HEK293 (cell line): Measurements from ENCODE around the gene RITA1.

Source experiments
- CTCF ChIA-PET: fragments of 350-600 bp; formaldehyde crosslinking; extraction: SDS; loops from one replicate; lab custom pipeline; 2021; ENCODE audit warnings: antibody characterized with exemption; lab: Yijun Ruan, JAX
- POLR2A ChIA-PET: fragments of 300-600 bp; formaldehyde crosslinking; extraction: SDS; loops from one replicate; lab custom pipeline; 2020; ENCODE audit warnings: antibody characterized with exemption, inconsistent platforms; lab: Yijun Ruan, JAX
- H3K27ac ChIP-seq: fragments of 200-500 bp; sonication (Bioruptor generic); 2 replicates; pipeline ENCODE4 v1.5.1; 2014; ENCODE audit warnings: low read depth, low read length, control low read depth, inconsistent platforms; ENCODE audit errors: extremely low read depth
- H3K36me3 ChIP-seq, 2 experiments: fragments of 200-500 bp in 1 of 2; sonication (Bioruptor generic) in 1 of 2; 1 replicate in 1 of 2; 2 replicates in 1 of 2; pipeline ENCODE4 v1.5.1; 2014 to 2017; ENCODE audit warnings: inconsistent platforms in 2 of 2, low read length in 2 of 2; ENCODE audit not compliant: control insufficient read depth in 2 of 2, insufficient read depth in 1 of 2
- H3K4me1 ChIP-seq: fragments of 200-500 bp; sonication (Bioruptor generic); 2 replicates; pipeline ENCODE4 v1.5.1; 2014; ENCODE audit warnings: mild to moderate bottlenecking, low read length, inconsistent platforms; ENCODE audit not compliant: control insufficient read depth, insufficient read depth
- H3K4me3 ChIP-seq: 2 replicates; pipeline ENCODE4 v1.5.1; 2011; ENCODE audit warnings: low read depth, mild to moderate bottlenecking, control low read depth, low read length, moderate library complexity
- H3K9me3 ChIP-seq: fragments of 200-500 bp; sonication (Bioruptor generic); 2 replicates; pipeline ENCODE4 v1.5.1; 2014; ENCODE audit warnings: low read depth, low read length, inconsistent platforms; ENCODE audit not compliant: control insufficient read depth, insufficient read depth
- GLI2 ChIP-seq: fragments of 450-650 bp; formaldehyde crosslinking; IDR thresholded peaks from 2 replicates; pipeline ENCODE4; 2017; ENCODE audit warnings: missing biosample characterization, missing genetic modification characterization, low read depth, borderline replicate concordance
- GLI4 ChIP-seq: fragments of 450-650 bp; formaldehyde crosslinking; IDR thresholded peaks from 2 replicates; pipeline ENCODE4 v1.5.1; 2016; ENCODE audit warnings: missing biosample characterization, missing genetic modification characterization
- MZF1 ChIP-seq: fragments of 450-650 bp; formaldehyde crosslinking; IDR thresholded peaks from 2 replicates; pipeline ENCODE4 v1.5.1; 2017; ENCODE audit warnings: missing biosample characterization, missing genetic modification characterization, borderline replicate concordance
- SALL2 ChIP-seq: fragments of 450-650 bp; formaldehyde crosslinking; IDR thresholded peaks from 2 replicates; pipeline ENCODE4 v1.5.0; 2017; ENCODE audit warnings: missing biosample characterization, mild to moderate bottlenecking, missing genetic modification characterization, borderline replicate concordance
- ZBTB7A ChIP-seq: fragments of 450-650 bp; formaldehyde crosslinking; IDR thresholded peaks from 2 replicates; pipeline ENCODE4 v1.5.1; 2016; ENCODE audit warnings: low read depth, missing biosample characterization, missing genetic modification characterization
- ZNF112 ChIP-seq: fragments of 450-650 bp; formaldehyde crosslinking; IDR thresholded peaks from 2 replicates; pipeline ENCODE4 v1.5.0; 2017; ENCODE audit warnings: missing biosample characterization, missing genetic modification characterization
- ZNF114 ChIP-seq: fragments of 450-650 bp; formaldehyde crosslinking; IDR thresholded peaks from 2 replicates; pipeline ENCODE4 v1.5.0; 2017; ENCODE audit warnings: missing biosample characterization, missing genetic modification characterization
- ZNF132 ChIP-seq: fragments of 450-650 bp; formaldehyde crosslinking; IDR thresholded peaks from 2 replicates; pipeline ENCODE4 v1.5.1; 2017; ENCODE audit warnings: missing biosample characterization, missing genetic modification characterization, borderline replicate concordance
- ZNF214 ChIP-seq: fragments of 450-650 bp; formaldehyde crosslinking; IDR thresholded peaks from 2 replicates; pipeline ENCODE4 v1.5.1; 2017; ENCODE audit warnings: missing biosample characterization, mild to moderate bottlenecking, missing genetic modification characterization, borderline replicate concordance
- ZNF23 ChIP-seq: fragments of 450-650 bp; formaldehyde crosslinking; IDR thresholded peaks from 2 replicates; pipeline ENCODE4 v1.5.1; 2016; ENCODE audit warnings: missing biosample characterization, missing genetic modification characterization, borderline replicate concordance
- ZNF324 ChIP-seq: fragments of 450-650 bp; formaldehyde crosslinking; IDR thresholded peaks from 2 replicates; pipeline ENCODE4 v1.5.1; 2016; ENCODE audit warnings: missing biosample characterization, missing genetic modification characterization
- ZNF433 ChIP-seq: fragments of 450-650 bp; formaldehyde crosslinking; IDR thresholded peaks from 2 replicates; pipeline ENCODE4 v1.5.1; 2016; ENCODE audit warnings: missing biosample characterization, missing genetic modification characterization, low read depth
- ZNF791 ChIP-seq: fragments of 450-650 bp; formaldehyde crosslinking; IDR thresholded peaks from 2 replicates; pipeline ENCODE4 v1.5.1; 2016; ENCODE audit warnings: missing biosample characterization, missing genetic modification characterization
- ZNF792 ChIP-seq: fragments of 450-650 bp; formaldehyde crosslinking; IDR thresholded peaks from 2 replicates; pipeline ENCODE4 v1.5.1; 2016; ENCODE audit warnings: missing biosample characterization, missing genetic modification characterization
- TF ChIP-seq, protein P1 (sequence below): sonication (generic); formaldehyde crosslinking; IDR thresholded peaks from 2 replicates; pipeline ENCODE4 v1.8.1; 2022; ENCODE audit warnings: mild to moderate bottlenecking, moderate library complexity, missing genetic modification reagents
- TF ChIP-seq, protein P2 (sequence below): fragments of 450-650 bp; formaldehyde crosslinking; conservative IDR thresholded peaks from 2 replicates; pipeline ENCODE4 v1.5.1; 2016; ENCODE audit warnings: low read depth, missing biosample characterization, missing genetic modification characterization
- TF ChIP-seq, protein P3 (sequence below): fragments of 450-650 bp; IDR thresholded peaks from 2 replicates; pipeline ENCODE4 v1.5.1; 2018; ENCODE audit warnings: missing biosample characterization, mild to moderate bottlenecking, missing genetic modification characterization
- TF ChIP-seq, protein P4 (sequence below): fragments of 450-650 bp; formaldehyde crosslinking; IDR thresholded peaks from 2 replicates; pipeline ENCODE4 v1.5.1; 2017; ENCODE audit warnings: missing biosample characterization, missing genetic modification characterization
- TF ChIP-seq, protein P5 (sequence below): fragments of 450-650 bp; formaldehyde crosslinking; IDR thresholded peaks from 2 replicates; pipeline ENCODE4 v1.5.1; 2016; ENCODE audit warnings: missing biosample characterization, missing genetic modification characterization

RITA1 gene

DNA sequence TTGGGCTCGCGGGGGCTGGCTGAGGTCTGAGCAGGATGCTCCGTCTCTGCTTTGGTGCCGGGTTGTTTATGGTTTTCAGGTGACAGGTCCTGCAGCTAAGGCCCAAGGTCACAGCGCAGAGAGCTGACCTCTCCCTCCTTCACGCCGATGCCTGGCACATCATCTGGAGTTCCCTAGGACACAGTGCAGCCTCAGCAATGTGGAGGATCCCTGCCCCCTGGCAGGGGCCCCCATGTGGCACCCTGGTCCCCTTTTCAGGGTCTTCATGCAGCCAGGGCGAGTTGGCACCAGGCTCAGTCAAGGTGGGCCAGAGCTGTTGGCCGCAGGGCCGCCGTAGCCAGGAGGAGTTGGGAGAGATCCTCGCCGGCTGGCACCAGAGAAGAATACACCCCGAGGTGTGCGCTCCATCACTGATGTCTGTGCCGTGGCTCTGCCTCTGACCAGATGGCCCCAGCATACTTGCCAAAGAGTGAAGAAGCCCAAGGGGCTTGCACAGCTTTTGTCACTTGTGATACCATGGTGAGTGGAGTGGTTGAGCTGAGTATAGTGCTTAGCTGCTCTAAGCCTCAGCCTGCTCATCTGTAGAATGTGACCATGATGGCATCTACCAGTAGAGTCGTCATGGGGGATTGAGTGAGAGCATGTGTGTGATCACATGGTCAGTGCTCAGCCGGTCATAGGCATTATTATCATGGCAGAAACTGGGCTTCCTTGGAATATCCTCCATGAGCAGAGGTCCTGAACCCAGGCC, 46.7 kb downstream of the RITA1 start:
- Histone ChIP-seq H3K27ac (no peak overlapping the region), H3K4me1 (no peaks in the 10 kb centered on the region), H3K4me3 (no peak overlapping the region), H3K9me3 (no peaks in the 10 kb centered on the region), H3K36me3 (peaks cover 0 to 49% of the 10 kb centered on the region in 2 experiments; a peak in 1 of 3 replicates)
- POLR2A ChIA-PET = interaction anchor here (1.2 kb wide), 1 partner anchor 11 kb away, joined by 6 read pairs; the partner anchor contains the start of gene TPCN1
- CTCF ChIA-PET = no interaction called here
- TF ChIP-seq ZNF791 (tag by site-specific recombination) = no peak
- no peak for TF ChIP-seq ZNF792 (tag by site-specific recombination)
- TF ChIP-seq ZBTB7A (tag by site-specific recombination) = no peak
- no peak for TF ChIP-seq MZF1 (tag by site-specific recombination)
- TF ChIP-seq, protein P1, sequence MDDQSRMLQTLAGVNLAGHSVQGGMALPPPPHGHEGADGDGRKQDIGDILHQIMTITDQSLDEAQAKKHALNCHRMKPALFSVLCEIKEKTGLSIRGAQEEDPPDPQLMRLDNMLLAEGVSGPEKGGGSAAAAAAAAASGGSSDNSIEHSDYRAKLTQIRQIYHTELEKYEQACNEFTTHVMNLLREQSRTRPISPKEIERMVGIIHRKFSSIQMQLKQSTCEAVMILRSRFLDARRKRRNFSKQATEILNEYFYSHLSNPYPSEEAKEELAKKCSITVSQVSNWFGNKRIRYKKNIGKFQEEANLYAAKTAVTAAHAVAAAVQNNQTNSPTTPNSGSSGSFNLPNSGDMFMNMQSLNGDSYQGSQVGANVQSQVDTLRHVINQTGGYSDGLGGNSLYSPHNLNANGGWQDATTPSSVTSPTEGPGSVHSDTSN (CRISPR knock-in tag) = no peak
- TF ChIP-seq SALL2 (tag by site-specific recombination) = no peak
- TF ChIP-seq GLI2 (tag by site-specific recombination) = no peak
- TF ChIP-seq GLI4 (tag by site-specific recombination) = no peak
- TF ChIP-seq ZNF324 (tag by site-specific recombination) = no peak
- no peak for TF ChIP-seq ZNF433
- no peak for TF ChIP-seq ZNF214 (tag by site-specific recombination)
- TF ChIP-seq, protein P2, sequence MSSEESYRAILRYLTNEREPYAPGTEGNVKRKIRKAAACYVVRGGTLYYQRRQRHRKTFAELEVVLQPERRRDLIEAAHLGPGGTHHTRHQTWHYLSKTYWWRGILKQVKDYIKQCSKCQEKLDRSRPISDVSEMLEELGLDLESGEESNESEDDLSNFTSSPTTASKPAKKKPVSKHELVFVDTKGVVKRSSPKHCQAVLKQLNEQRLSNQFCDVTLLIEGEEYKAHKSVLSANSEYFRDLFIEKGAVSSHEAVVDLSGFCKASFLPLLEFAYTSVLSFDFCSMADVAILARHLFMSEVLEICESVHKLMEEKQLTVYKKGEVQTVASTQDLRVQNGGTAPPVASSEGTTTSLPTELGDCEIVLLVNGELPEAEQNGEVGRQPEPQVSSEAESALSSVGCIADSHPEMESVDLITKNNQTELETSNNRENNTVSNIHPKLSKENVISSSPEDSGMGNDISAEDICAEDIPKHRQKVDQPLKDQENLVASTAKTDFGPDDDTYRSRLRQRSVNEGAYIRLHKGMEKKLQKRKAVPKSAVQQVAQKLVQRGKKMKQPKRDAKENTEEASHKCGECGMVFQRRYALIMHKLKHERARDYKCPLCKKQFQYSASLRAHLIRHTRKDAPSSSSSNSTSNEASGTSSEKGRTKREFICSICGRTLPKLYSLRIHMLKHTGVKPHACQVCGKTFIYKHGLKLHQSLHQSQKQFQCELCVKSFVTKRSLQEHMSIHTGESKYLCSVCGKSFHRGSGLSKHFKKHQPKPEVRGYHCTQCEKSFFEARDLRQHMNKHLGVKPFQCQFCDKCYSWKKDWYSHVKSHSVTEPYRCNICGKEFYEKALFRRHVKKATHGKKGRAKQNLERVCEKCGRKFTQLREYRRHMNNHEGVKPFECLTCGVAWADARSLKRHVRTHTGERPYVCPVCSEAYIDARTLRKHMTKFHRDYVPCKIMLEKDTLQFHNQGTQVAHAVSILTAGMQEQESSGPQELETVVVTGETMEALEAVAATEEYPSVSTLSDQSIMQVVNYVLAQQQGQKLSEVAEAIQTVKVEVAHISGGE = no peak
- TF ChIP-seq ZNF23 (tag by site-specific recombination) = no peak
- TF ChIP-seq, protein P3, sequence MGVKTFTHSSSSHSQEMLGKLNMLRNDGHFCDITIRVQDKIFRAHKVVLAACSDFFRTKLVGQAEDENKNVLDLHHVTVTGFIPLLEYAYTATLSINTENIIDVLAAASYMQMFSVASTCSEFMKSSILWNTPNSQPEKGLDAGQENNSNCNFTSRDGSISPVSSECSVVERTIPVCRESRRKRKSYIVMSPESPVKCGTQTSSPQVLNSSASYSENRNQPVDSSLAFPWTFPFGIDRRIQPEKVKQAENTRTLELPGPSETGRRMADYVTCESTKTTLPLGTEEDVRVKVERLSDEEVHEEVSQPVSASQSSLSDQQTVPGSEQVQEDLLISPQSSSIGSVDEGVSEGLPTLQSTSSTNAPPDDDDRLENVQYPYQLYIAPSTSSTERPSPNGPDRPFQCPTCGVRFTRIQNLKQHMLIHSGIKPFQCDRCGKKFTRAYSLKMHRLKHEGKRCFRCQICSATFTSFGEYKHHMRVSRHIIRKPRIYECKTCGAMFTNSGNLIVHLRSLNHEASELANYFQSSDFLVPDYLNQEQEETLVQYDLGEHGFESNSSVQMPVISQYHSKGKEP = no peak
- TF ChIP-seq, protein P4, sequence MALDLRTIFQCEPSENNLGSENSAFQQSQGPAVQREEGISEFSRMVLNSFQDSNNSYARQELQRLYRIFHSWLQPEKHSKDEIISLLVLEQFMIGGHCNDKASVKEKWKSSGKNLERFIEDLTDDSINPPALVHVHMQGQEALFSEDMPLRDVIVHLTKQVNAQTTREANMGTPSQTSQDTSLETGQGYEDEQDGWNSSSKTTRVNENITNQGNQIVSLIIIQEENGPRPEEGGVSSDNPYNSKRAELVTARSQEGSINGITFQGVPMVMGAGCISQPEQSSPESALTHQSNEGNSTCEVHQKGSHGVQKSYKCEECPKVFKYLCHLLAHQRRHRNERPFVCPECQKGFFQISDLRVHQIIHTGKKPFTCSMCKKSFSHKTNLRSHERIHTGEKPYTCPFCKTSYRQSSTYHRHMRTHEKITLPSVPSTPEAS (tag by site-specific recombination) = no peak
- no peak for TF ChIP-seq ZNF114 (tag by site-specific recombination)
- TF ChIP-seq ZNF112 (tag by site-specific recombination) = no peak
- TF ChIP-seq, protein P5, sequence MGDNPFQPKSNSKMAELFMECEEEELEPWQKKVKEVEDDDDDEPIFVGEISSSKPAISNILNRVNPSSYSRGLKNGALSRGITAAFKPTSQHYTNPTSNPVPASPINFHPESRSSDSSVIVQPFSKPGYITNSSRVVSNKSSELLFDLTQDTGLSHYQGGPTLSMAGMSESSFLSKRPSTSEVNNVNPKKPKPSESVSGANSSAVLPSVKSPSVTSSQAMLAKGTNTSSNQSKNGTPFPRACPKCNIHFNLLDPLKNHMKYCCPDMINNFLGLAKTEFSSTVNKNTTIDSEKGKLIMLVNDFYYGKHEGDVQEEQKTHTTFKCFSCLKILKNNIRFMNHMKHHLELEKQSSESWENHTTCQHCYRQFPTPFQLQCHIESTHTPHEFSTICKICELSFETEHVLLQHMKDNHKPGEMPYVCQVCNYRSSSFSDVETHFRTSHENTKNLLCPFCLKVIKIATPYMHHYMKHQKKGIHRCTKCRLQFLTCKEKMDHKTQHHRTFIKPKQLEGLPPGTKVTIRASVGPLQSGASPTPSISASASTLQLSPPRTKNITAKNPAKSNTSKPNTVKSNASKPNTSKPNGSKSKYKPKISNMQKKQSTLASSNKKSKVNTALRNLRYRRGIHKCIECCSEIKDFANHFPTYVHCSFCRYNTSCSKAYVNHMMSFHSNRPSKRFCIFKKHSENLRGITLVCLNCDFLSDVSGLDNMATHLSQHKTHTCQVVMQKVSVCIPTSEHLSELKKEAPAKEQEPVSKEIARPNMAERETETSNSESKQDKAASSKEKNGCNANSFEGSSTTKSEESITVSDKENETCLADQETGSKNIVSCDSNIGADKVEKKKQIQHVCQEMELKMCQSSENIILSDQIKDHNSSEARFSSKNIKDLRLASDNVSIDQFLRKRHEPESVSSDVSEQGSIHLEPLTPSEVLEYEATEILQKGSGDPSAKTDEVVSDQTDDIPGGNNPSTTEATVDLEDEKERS = no peak
- TF ChIP-seq ZNF132 = no peak
